Endothelial cell of umbilical vein (primary cell): Measurements from ENCODE around the gene FRMD6.
"Not testable (repeated sequence)": the region's sequence is repeated elsewhere in the genome, so short reads cannot be mapped to it uniquely, and the experiment has no call there.

Experiments
- CTCF ChIP-seq, 2 donors: IDR thresholded peaks; 1 replicate in 1 of 2; 2 replicates in 1 of 2; pipeline ENCODE4 v1.5.1; 2011; ENCODE audit warnings: low read length in 2 of 2, mild to moderate bottlenecking in 2 of 2, moderate library complexity in 2 of 2, control low read depth in 1 of 2, inconsistent platforms in 1 of 2, low read depth in 1 of 2; ENCODE audit not compliant: insufficient read depth in 1 of 2; ENCODE audit errors: extremely low read depth in 1 of 2
- EZH2 ChIP-seq: IDR thresholded peaks from 2 replicates; pipeline ENCODE4 v1.6.1; 2012; ENCODE audit warnings: borderline replicate concordance, low read depth, mild to moderate bottlenecking, moderate library complexity, low read length, inconsistent platforms; ENCODE audit not compliant: severe bottlenecking
- JUN ChIP-seq: IDR thresholded peaks from 2 replicates; pipeline ENCODE4 v1.6.1; 2011; ENCODE audit warnings: borderline replicate concordance, low read depth; ENCODE audit not compliant: insufficient read length, insufficient read depth
- MAX ChIP-seq: IDR thresholded peaks from 2 replicates; pipeline ENCODE4 v1.6.1; 2011; ENCODE audit not compliant: insufficient read depth, insufficient read length
- MYC ChIP-seq: IDR thresholded peaks from one replicate; pipeline ENCODE4 v1.6.1; 2011; ENCODE audit warnings: mild to moderate bottlenecking, low read depth, low read length
- POLR2A ChIP-seq: IDR thresholded peaks from 2 replicates; pipeline ENCODE4 v1.6.1; 2012; ENCODE audit warnings: low read depth, mild to moderate bottlenecking, control low read depth, low read length
- POLR2AphosphoS5 ChIP-seq: IDR thresholded peaks from 2 replicates; pipeline ENCODE4 v1.6.1; 2012; ENCODE audit warnings: low read depth, mild to moderate bottlenecking, control low read depth, low read length, moderate library complexity; ENCODE audit not compliant: insufficient read depth

GRCh38 chr14:51746823-51747222 is 95.1 kb downstream of the FRMD6 start:
- not testable (repeated sequence) for TF ChIP-seq CTCF (IDR thresholded peaks at IDR 0.05; ENCODE audit: extremely low read depth in 1 of 2, insufficient read depth in 1 of 2, low read depth in 1 of 2, low read length in 2 of 2); POLR2A; MYC; EZH2; MAX; POLR2AphosphoS5; JUN
